GM18861 (cell line): ENCODE data around the gene NMNAT2.
A peak's percentile ranks its signal among the peaks of the same experiment; 100 is the strongest.
"Not testable (repeated sequence)": the region's sequence is repeated elsewhere in the genome, so short reads cannot be mapped to it uniquely, and the experiment has no call there.

ENCODE experiments used
- ATAC-seq: cut with Tn5 transposase; IDR thresholded peaks from one replicate; pipeline ENCODE4 v1.9.1; 2021; ENCODE audit not compliant: unreplicated experiment

Gene NMNAT2

DNA sequence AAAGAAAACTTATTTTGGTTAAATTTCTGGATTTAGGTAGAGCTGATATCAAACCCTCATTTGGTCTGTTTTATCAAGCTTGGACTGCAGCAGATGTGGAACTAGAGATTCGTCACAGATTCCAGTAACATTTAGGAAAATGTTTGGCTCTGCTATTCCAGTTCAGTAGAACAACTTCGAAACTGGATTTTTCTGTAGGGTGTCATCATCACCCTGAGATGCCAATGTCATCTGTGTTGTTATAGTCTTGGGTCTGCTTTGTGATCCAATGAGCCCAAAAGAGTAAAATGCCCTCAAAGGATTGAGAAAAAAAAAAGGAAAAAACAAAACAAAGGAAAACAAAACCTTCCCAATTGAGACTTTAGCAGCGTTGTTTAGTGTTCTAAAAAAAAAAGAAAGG is 176.7 kb downstream of the NMNAT2 start:
- ATAC-seq: no peak

DNA sequence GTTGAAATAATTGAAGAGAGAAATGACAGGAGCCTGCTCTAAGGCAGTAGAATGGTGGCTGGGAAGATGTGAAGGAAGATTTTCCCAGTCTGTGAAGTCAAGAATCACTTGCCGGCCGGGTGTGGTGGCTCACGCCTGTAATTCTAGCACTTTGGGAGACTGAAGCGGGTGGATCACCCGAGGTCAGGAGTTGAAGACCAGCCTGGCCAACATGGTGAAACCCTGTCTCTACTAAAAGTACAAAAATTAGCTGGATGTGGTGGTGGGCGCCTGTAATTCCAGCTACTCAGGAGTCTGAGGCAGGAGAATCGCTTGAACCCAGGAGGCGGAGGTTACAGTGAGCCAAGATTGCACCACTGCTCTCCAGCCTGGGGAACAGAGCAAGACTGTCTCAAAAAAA is 177.3 kb downstream of the NMNAT2 start:
- not testable (repeated sequence) for ATAC-seq

- ATAC-seq: no peak
Observed at GRCh38 chr1:183240526-183240825, 177.7 kb downstream of the NMNAT2 start.

- ATAC-seq: no peak
Observed at GRCh38 chr1:183239793-183240525, 178.2 kb downstream of the NMNAT2 start.

GRCh38 chr1:183239220-183239742 is 178.9 kb downstream of the NMNAT2 start:
- ATAC-seq: no peak

- no peak for ATAC-seq
Observed at GRCh38 chr1:183238071-183238470, 180.1 kb downstream of the NMNAT2 start.

DNA sequence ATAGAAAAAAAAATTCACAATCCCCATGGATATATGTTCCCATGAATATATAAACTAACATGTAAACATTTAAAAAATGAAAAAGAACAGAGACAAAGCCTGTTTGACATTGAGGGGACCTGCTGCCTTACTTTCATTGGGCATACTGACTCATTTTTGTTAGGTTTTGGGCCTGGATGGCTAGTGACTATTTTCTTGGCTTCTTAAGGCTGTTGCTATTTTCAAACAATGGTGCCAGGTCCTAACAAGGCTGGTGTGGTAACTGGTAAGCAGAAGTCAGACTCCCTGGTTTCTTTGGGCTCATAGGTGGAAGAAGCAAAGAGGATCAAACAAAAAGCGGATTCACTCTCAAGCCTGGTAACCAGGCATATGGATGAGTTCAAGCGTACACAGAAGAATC is 181.1 kb downstream of the NMNAT2 start:
- ATAC-seq: no peak

DNA sequence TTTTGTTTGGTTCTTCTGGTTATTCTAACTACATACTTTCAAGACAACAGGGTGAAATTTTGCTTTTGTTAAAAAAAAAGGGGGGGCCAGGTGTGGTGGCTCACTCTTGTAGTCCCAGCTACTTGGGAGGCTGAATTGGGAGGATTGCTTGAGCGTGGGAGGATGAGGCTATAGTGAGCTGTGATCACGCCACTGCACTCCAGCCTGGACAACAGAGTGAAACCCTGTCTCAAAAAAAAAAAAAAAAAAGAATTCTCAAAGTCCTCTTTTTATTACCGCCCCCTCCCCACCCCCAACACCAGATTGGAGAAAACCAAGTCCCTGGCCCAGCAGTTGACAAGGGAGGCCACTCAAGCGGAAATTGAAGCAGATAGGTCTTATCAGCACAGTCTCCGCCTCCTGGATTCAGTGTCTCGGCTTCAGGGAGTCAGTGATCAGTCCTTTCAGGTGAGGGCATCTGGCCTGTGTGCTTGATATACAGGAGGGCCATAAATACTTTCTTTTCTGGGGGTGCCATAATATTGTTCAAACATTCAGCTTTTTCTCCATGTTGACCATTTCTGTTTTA is 181.9 kb downstream of the NMNAT2 start:
- no peak for ATAC-seq

- ATAC-seq: no peak
Observed at GRCh38 chr1:183235503-183235902, 182.7 kb downstream of the NMNAT2 start.

- no peak for ATAC-seq
Observed at GRCh38 chr1:183234660-183235476, 183.3 kb downstream of the NMNAT2 start.

- no peak for ATAC-seq
Observed at GRCh38 chr1:183233113-183233512, 185.1 kb downstream of the NMNAT2 start.

DNA sequence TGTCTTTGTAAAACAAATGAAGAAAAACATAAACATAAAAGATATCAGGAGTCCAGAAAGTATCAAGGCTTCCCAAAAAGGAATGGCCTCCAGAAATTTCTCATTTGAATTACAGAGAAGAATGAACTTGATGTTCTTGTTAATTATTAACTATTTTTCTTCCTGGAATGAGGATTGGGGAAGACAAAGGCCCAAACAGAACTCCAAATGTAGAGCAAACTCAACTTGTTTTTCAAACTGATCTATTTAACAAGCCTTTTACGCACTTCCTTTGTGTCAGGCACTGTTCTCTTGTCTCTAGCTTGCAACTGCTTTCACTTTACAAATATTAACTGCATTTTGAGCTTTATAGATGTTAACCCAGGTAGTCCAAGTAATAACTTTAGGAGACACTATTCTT is 186.6 kb downstream of the NMNAT2 start:
- ATAC-seq: no peak

- ATAC-seq: no peak
Observed at GRCh38 chr1:183230413-183230812, 187.8 kb downstream of the NMNAT2 start.

DNA sequence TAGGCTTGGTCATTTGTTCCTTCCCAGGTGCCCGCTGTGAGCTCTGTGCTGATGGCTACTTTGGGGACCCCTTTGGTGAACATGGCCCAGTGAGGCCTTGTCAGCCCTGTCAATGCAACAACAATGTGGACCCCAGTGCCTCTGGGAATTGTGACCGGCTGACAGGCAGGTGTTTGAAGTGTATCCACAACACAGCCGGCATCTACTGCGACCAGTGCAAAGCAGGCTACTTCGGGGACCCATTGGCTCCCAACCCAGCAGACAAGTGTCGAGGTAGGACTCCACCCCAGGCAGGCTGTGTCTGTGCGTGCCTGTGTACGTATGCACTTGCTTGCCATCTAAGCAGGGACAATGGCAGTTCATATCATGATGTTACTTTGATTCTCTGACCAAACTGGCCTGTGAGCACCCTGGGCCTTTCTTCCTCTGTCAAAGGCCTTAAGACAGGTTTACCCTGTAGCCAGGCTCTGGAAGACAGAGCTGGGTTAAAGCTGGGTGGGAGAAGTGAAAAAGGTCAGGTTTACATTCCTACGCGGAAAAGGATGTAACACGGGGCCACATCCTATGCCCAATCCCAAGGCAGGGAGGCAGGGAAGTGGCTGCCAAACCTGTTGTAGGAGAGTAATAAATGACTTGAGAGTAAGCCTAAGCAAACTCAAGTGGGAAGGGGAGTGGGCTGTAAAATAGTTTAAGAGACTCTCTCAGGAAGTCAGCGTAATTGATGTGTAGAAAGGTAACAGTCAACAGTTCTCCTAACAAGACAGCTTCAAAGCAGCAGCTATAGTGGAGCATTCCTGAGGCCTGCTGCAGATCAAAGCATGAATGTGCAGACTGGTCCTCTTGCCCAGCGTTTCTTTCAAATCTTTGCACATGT is 189.6 kb downstream of the NMNAT2 start:
- no peak for ATAC-seq

- ATAC-seq: peak; percentile 52
Observed at GRCh38 chr1:183227422-183228346, 190.5 kb downstream of the NMNAT2 start.

DNA sequence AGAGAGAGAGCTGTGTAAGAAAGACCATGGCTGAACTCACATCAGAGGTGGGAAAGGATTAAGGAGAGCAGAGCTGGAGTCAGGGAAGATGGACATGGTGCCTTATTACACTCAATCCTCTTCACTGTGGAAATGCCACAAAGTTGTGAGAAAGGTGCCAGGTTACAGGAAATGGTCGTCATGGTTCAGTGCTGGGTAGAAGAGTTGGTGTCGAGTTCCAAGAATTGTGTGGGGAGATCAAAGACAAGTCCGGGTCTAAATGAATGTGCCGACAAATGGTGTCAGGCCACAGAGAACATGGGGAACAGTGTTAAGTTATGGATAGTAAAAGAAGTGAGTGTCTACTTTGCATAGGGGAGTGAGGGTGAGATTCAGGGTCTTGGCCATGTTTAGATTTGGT is 191.2 kb downstream of the NMNAT2 start:
- no peak for ATAC-seq

GRCh38 chr1:183226361-183226760 is 191.8 kb downstream of the NMNAT2 start:
- no peak for ATAC-seq

GRCh38 chr1:183223467-183223866 is 194.7 kb downstream of the NMNAT2 start:
- ATAC-seq: no peak

GRCh38 chr1:183222909-183223308 is 195.3 kb downstream of the NMNAT2 start:
- ATAC-seq: no peak

DNA sequence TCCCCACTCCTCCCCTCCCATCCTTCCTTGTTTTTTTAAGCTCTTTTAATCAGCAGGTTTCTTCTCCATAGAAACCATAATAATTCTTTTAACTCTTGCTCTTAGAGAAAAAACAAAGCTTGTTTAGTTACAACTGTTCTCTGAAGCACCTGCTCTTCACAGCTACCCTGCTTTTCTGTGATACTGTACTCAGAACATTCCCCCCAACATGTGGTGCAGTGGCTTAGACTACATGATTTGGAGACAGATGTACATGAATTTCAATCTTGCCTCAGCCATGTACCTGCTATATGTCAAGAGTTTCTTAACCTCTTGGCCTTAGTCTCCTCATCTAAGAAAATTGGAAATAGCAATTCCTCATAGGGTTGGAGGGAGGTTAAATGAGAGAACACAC is 198.6 kb downstream of the NMNAT2 start:
- ATAC-seq: no peak
